ENCODE results near the gene ENOX2. TPM values are rescaled to one million over a fixed set of nuclear protein-coding genes. Genes with fewer than 3 reads are reported as not detected.

The ENOX2 gene
- total RNA-seq, 1 donor from 2014 or later, result 16.2 TPM

DNA sequence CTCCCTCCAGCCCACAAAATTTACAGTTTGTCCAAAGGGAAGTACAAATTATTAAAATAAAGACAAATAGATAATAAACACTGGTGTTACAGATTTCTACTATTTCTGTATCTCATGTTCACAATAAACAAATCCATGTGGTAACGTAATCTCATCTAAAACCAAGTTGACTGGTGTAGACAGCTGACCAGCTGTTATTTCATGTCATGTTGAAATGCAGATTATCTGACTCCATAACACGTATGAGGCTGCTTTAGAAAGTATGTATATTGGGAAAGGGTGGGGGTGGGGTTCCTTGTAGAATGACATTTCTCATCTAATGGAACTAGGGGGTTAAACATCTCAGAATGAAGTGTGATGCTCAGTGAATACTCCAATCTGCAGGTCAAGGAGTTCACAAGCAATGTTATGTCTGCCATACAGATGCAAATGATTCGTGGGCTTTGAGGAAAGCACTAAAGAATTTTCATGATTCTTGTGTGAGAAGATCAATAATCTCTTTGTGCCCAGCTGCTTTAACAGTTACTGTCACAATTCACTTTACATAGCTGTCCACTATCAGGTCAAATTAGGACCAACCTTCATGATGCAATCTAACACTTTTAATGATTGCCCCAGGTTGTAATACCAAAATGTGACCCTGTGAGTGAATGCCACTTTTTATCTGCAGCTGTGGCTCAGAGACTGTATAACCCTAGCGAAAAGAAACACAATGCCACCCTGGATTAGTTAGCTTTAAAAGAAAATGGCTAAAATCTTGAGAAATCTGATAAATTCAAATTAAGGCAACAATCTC lies 114.0 kb downstream of the ENOX2 start:
- H3K9me3 Mint-ChIP-seq, result no peaks in the 10 kb centered on the region

DNA sequence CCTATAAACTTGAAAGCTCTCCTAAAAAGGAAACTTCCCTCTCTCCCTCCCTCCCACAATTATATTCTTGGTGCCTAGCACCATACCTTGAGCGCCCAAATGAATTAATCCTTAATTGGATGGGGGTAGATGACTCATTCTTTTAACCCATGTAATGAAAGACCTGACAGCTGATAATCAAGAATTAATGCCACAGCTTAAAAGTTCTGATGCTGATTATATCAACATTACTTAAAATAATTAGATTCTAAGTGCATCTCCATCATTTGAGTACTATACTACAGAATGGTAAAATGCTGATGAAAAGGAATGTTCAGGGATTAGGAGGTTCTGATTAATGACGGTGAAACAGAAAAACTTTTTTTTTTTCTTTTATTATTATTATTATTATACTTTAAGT lies 117.0 kb downstream of the ENOX2 start:
- no peaks in the 10 kb centered on the region for H3K4me1 Mint-ChIP-seq
- no peaks in the 10 kb centered on the region for H3K9me3 Mint-ChIP-seq
- H3K36me3 Mint-ChIP-seq (ENCODE audit: low read depth), result peaks cover 4% of the 10 kb centered on the region
- TF ChIP-seq, protein P1, sequence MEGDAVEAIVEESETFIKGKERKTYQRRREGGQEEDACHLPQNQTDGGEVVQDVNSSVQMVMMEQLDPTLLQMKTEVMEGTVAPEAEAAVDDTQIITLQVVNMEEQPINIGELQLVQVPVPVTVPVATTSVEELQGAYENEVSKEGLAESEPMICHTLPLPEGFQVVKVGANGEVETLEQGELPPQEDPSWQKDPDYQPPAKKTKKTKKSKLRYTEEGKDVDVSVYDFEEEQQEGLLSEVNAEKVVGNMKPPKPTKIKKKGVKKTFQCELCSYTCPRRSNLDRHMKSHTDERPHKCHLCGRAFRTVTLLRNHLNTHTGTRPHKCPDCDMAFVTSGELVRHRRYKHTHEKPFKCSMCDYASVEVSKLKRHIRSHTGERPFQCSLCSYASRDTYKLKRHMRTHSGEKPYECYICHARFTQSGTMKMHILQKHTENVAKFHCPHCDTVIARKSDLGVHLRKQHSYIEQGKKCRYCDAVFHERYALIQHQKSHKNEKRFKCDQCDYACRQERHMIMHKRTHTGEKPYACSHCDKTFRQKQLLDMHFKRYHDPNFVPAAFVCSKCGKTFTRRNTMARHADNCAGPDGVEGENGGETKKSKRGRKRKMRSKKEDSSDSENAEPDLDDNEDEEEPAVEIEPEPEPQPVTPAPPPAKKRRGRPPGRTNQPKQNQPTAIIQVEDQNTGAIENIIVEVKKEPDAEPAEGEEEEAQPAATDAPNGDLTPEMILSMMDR (IDR thresholded peaks at IDR 0.05), result no peak
- DNase-seq (no peak), ATAC-seq (ENCODE audit: low read depth) (no peak)
- no peaks in the 10 kb centered on the region for H3K27me3 Mint-ChIP-seq
- intact Hi-C loops (cut with micrococcal nuclease), result no loop called here
- no peak overlapping the region for H3K27ac Mint-ChIP-seq
- H3K4me3 Mint-ChIP-seq, result no peak overlapping the region
- ChIA-PET POLR2A (no interaction called here), CTCF (no interaction called here)

More for the DNA sequence above, 114.0 kb downstream of the ENOX2 start:
- TF ChIP-seq, protein P1 (IDR thresholded peaks at IDR 0.05), result no peak
- no peaks in the 10 kb centered on the region for H3K4me1 Mint-ChIP-seq
- ATAC-seq (ENCODE audit: low read depth), result no peak
- no peaks in the 10 kb centered on the region for H3K27me3 Mint-ChIP-seq
- no peaks in the 10 kb centered on the region for H3K36me3 Mint-ChIP-seq (ENCODE audit: low read depth)
- intact Hi-C loops (cut with micrococcal nuclease), result no loop called here
- H3K4me3 Mint-ChIP-seq, result no peak overlapping the region
- no peak for DNase-seq
- no peak overlapping the region for H3K27ac Mint-ChIP-seq
- CTCF ChIA-PET, result no interaction called here
- POLR2A ChIA-PET, result no interaction called here

DNA sequence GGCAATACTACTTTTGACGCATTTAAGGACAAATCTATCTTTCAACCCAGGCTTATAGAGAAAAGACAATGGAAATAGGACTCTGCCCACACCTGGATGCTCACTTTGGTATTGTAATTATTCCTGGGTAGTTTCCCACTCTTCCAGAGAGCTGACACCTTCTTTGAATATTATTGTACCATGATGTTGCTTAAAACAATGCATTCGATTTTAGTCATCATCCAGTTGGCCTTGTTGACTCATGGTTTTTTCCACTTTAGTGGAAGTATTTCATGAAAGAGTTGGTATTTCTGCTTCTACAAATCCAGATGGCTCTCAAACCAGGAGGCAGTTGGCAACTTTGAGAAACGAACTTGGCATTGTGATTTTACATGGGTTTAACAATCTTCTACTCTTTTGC lies 124.2 kb downstream of the ENOX2 start:
- Mint-ChIP-seq H3K36me3 (ENCODE audit: low read depth) (peaks cover 17% of the 10 kb centered on the region), H3K4me1 (no peaks in the 10 kb centered on the region), H3K9me3 (no peaks in the 10 kb centered on the region), H3K27ac (no peak overlapping the region), H3K27me3 (no peaks in the 10 kb centered on the region), H3K4me3 (no peak overlapping the region)
- POLR2A ChIA-PET, result no interaction called here
- ATAC-seq (ENCODE audit: low read depth), result no peak
- TF ChIP-seq, protein P1 (IDR thresholded peaks at IDR 0.05), result no peak
- intact Hi-C loops (cut with micrococcal nuclease), result no loop called here
- DNase-seq, result no peak
- CTCF ChIA-PET, result no interaction called here

DNA sequence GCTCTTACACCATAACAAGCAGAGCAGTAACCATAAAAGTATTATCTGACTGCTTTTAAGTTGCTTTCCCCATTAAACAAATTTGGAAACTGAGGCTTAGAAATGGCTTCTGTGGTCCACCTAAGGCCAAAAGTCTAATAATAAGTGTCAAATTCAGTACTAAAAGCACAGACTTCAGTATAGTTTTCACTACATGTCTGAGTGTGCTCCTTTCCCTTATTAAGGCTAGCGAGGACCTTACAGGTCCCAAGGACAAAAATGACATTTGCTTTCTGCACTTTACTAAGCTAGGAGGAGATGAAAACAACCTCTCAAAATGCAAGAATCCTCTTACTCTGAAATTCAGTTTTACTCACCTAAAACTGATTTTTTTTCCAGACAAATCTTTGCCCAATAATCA lies 127.2 kb downstream of the ENOX2 start:
- CTCF ChIA-PET, result no interaction called here
- no peak for DNase-seq
- peaks cover 13% of the 10 kb centered on the region for H3K36me3 Mint-ChIP-seq (ENCODE audit: low read depth)
- H3K4me1 Mint-ChIP-seq, result no peaks in the 10 kb centered on the region
- ATAC-seq (ENCODE audit: low read depth), result no peak
- intact Hi-C loops (cut with micrococcal nuclease), result no loop called here
- H3K27ac Mint-ChIP-seq, result no peak overlapping the region
- no peaks in the 10 kb centered on the region for H3K27me3 Mint-ChIP-seq
- TF ChIP-seq, protein P1 (IDR thresholded peaks at IDR 0.05), result no peak
- H3K4me3 Mint-ChIP-seq, result no peak overlapping the region
- POLR2A ChIA-PET, result no interaction called here
- H3K9me3 Mint-ChIP-seq, result no peaks in the 10 kb centered on the region

DNA sequence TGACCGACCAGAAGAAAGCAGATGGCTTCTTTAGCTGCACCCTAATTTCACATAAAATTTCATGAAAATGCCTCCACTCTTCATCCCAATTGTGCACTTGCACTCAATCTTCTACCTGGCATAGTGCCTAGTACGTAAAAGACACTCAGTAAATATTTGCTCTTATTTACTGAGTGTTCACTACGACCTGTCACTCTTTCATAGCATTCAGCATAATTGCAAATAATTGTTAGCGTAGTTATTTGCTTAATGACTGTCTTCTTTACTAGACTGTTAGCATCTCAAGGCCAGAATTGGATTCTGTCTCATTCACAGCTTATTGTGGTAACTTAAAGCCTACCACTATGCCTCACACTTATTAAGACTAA lies 130.2 kb downstream of the ENOX2 start:
- Mint-ChIP-seq H3K36me3 (ENCODE audit: low read depth) (peaks cover 7% of the 10 kb centered on the region), H3K4me1 (no peaks in the 10 kb centered on the region)
- CTCF ChIA-PET, result no interaction called here

More for the DNA sequence above, 130.2 kb downstream of the ENOX2 start:
- DNase-seq (no peak), ATAC-seq (ENCODE audit: low read depth) (no peak)
- no peak overlapping the region for H3K27ac Mint-ChIP-seq
- H3K4me3 Mint-ChIP-seq, result no peak overlapping the region
- H3K27me3 Mint-ChIP-seq, result no peaks in the 10 kb centered on the region
- intact Hi-C loops (cut with micrococcal nuclease), result no loop called here
- POLR2A ChIA-PET, result no interaction called here
- TF ChIP-seq, protein P1 (IDR thresholded peaks at IDR 0.05), result no peak
- H3K9me3 Mint-ChIP-seq, result no peaks in the 10 kb centered on the region
